HepG2 (cell line): ENCODE results near the gene LRSAM1. TPM values are rescaled to one million over a fixed set of nuclear protein-coding genes. Genes with fewer than 3 reads are reported as not detected.

Source experiments
- ATAC-seq: fragments of 200-7000 bp; cut with Tn5 transposase; 3 replicates; pipeline ENCODE4 v1.9.1; 2020; ENCODE audit warnings: mild to moderate bottlenecking, moderate library complexity
- BruUV-seq: library from RNA; stranded (reverse); fragments of 400-500 nt; replicated peaks from 2 replicates; lab custom pipeline; 2021; lab: Mats Ljungman, UMichigan
- CTCF ChIA-PET: fragments of 300-600 bp; formaldehyde crosslinking; extraction: SDS; loops from one replicate; lab custom pipeline; 2021; ENCODE audit warnings: low total read pairs, inconsistent platforms, low intra/inter-chr PET ratio; lab: Yijun Ruan, JAX
- POLR2A ChIA-PET: fragments of 350-600 bp; sonication (Branson Sonifier 250); formaldehyde crosslinking; loops from one replicate; lab custom pipeline; 2020; ENCODE audit warnings: antibody characterized with exemption, inconsistent platforms; lab: Yijun Ruan, JAX
- DNase-seq: peaks from one replicate; pipeline ENCODE4 v3.0.0-alpha.2; 2015; ENCODE audit warnings: low spot score
- FAIRE-seq: peaks from 3 replicates; lab custom pipeline; 2011; peaks lifted over from hg19 to GRCh38; lab: Jason Lieb, UNC
- H2AFZ ChIP-seq: one replicate; pipeline ENCODE4 v1.6.1; 2011; ENCODE audit warnings: low read length, inconsistent platforms
- H3K27ac ChIP-seq: fragments of 300-600 bp; 3 replicates; pipeline ENCODE4 v1.8.0; 2011; ENCODE audit warnings: mixed run types, mild to moderate bottlenecking, mixed read lengths, low read length, inconsistent platforms; ENCODE audit not compliant: insufficient read depth; ENCODE audit errors: extremely low read length
- H3K27me3 ChIP-seq, 2 experiments: fragments of 200-600 bp in 1 of 2; 2 replicates in 1 of 2; 3 replicates in 1 of 2; pipeline versions ENCODE4 v1.6.0 to v1.8.0; 2011; ENCODE audit warnings: low read length in 2 of 2, mild to moderate bottlenecking in 2 of 2, moderate library complexity in 2 of 2, inconsistent platforms in 1 of 2; ENCODE audit not compliant: insufficient read depth in 2 of 2, control insufficient read depth in 1 of 2
- H3K36me3 ChIP-seq, 2 experiments: fragments of 200-600 bp in 1 of 2; replicated peaks in 1 of 2; 2 replicates in 1 of 2; 3 replicates in 1 of 2; pipeline versions ENCODE4 v1.5.1 to v1.8.0; 2011; ENCODE audit warnings: low read length in 2 of 2, inconsistent platforms in 1 of 2; ENCODE audit not compliant: insufficient read depth in 2 of 2, control insufficient read depth in 1 of 2
- H3K4me1 ChIP-seq: 2 replicates; pipeline ENCODE4 v1.5.1; 2012; ENCODE audit warnings: low read length, inconsistent platforms; ENCODE audit not compliant: insufficient read depth
- H3K4me2 ChIP-seq: 2 replicates; pipeline ENCODE4 v1.6.0; 2011; ENCODE audit warnings: low read depth, low read length, inconsistent platforms
- H3K4me3 ChIP-seq, 3 experiments: fragments of 200-600 bp in 1 of 3; sonication (generic), shearing (Covaris generic) in 1 of 3; replicated peaks in 1 of 3; 2 replicates each; pipeline ENCODE4 v1.5.1; 2011 to 2016; ENCODE audit warnings: low read length in 3 of 3, inconsistent platforms in 2 of 3, low read depth in 2 of 3, mild to moderate bottlenecking in 2 of 3, control low read depth in 1 of 3, mixed read lengths in 1 of 3; ENCODE audit not compliant: insufficient read depth in 1 of 3
- H3K79me2 ChIP-seq: one replicate; pipeline ENCODE4 v1.6.1; 2011; ENCODE audit warnings: low read length, inconsistent platforms; ENCODE audit not compliant: insufficient read depth
- H3K9ac ChIP-seq: 2 replicates; pipeline ENCODE4 v1.6.0; 2011; ENCODE audit warnings: mild to moderate bottlenecking, low read depth, low read length, inconsistent platforms; ENCODE audit not compliant: insufficient read depth
- H3K9me3 ChIP-seq: 2 replicates; pipeline ENCODE4 v1.5.1; 2012; ENCODE audit warnings: mild to moderate bottlenecking, low read length
- H4K20me1 ChIP-seq: 2 replicates; pipeline ENCODE4 v1.6.0; 2011; ENCODE audit warnings: inconsistent platforms, mild to moderate bottlenecking, low read length, moderate library complexity; ENCODE audit not compliant: insufficient read depth
- AGO2 ChIP-seq: fragments of 200-400 bp; formaldehyde crosslinking; optimal IDR thresholded peaks from 2 replicates; pipeline ENCODE3; 2017; ENCODE audit warnings: mild to moderate bottlenecking, low read depth, low read length, moderate library complexity
- CBX2 ChIP-seq, 2 experiments: fragments of 200-600 bp in 1 of 2; sonication (generic); formaldehyde crosslinking in 1 of 2; IDR thresholded peaks; 2 replicates each; pipeline versions ENCODE4 v1.7.0 to v1.8.1; 2018 to 2022; ENCODE audit warnings: low read depth in 2 of 2, low read length in 1 of 2, mild to moderate bottlenecking in 1 of 2, missing genetic modification reagents in 1 of 2
- CENPT ChIP-seq: sonication (generic); formaldehyde crosslinking; IDR thresholded peaks from 2 replicates; pipeline ENCODE4 v1.8.0; 2022; ENCODE audit warnings: low read depth, mild to moderate bottlenecking, moderate library complexity, missing genetic modification reagents
- KAT2B ChIP-seq: fragments of 150-350 bp; IDR thresholded peaks from 2 replicates; pipeline ENCODE4 v1.6.1; 2014; ENCODE audit warnings: low read depth, low read length, borderline replicate concordance
- MIER2 ChIP-seq: IDR thresholded peaks from 2 replicates; pipeline ENCODE4 v1.6.1; 2016; ENCODE audit warnings: missing biosample characterization, missing genetic modification reagents
- PLRG1 ChIP-seq: fragments of 450-650 bp; conservative IDR thresholded peaks from 2 replicates; pipeline ENCODE4 v1.6.1; 2016
- RBFOX2 ChIP-seq: fragments of 200-400 bp; formaldehyde crosslinking; IDR thresholded peaks from 2 replicates; pipeline ENCODE4 v1.6.1; 2017; ENCODE audit warnings: low read depth, mild to moderate bottlenecking, low read length
- SETDB1 ChIP-seq: sonication (generic); formaldehyde crosslinking; IDR thresholded peaks from 2 replicates; pipeline ENCODE4 v1.5.1; 2020; ENCODE audit warnings: missing genetic modification reagents, mild to moderate bottlenecking, borderline replicate concordance
- SMARCE1 ChIP-seq: fragments of 450-650 bp; IDR thresholded peaks from 2 replicates; pipeline ENCODE4 v1.6.1; 2017; ENCODE audit warnings: borderline replicate concordance
- SP140L ChIP-seq: sonication (generic); formaldehyde crosslinking; IDR thresholded peaks from 2 replicates; pipeline ENCODE4 v1.4.0; 2020; ENCODE audit warnings: missing genetic modification reagents, borderline replicate concordance
- WGBS: methylation state at CpG from one replicate; pipeline ENCODE4 v1.1.6; 2017; ENCODE audit warnings: low lambda C conversion rate; 5-methylcytosine and 5-hydroxymethylcytosine counted together
- in situ Hi-C: cut with HindIII; loops from 2 replicates; pipeline ENCODE4 v1.10.0; 2017; ENCODE audit warnings: low pct_unique_long_range_greater_than_20kb; ENCODE audit not compliant: extremely low pct_ligation_motif_present
- intact Hi-C: fragments of 100-400 bp; cut with micrococcal nuclease; formaldehyde crosslinking; loops from one replicate; pipeline ENCODE4 v1.10.0; 2022; ENCODE audit not compliant: unreplicated experiment
- polyA plus RNA-seq, 8 experiments: library from polyadenylated mRNA; depleted of rRNA in 3 of 8; stranded (reverse) in 7 of 8; unstranded in 1 of 8; fragments of >200 nt; fragmentation: Illumina TruSeq in 4 of 8; extraction: Trizol in 4 of 8; gene quantifications; 2 replicates each; pipeline versions ENCODE4 v1.2.1 to v1.2.3, GENCODE V29; 2011 to 2016; ENCODE audit warnings: low read depth in 4 of 8, missing spikeins in 1 of 8, mixed read lengths in 1 of 8; ENCODE audit not compliant: insufficient read depth in 1 of 8
- total RNA-seq, 5 experiments: library from RNA; depleted of rRNA; stranded (reverse); fragments of >200 nt; fragmentation: Illumina TruSeq; extraction: Trizol; gene quantifications; 2 replicates each; pipeline ENCODE4 v1.2.3, GENCODE V29; 2016; ENCODE audit warnings: low read depth in 1 of 5
- TF ChIP-seq, protein P1 (sequence below): sonication (generic); formaldehyde crosslinking; IDR thresholded peaks from 2 replicates; pipeline ENCODE4 v1.4.0; 2020; ENCODE audit warnings: missing genetic modification reagents

Gene LRSAM1
- total and polyA plus RNA-seq, 2 of the 13 experiments (the other 11 are each of a cell fraction or from before 2014, with no cell fraction given) = 8.7 to 10.2 TPM

DNA sequence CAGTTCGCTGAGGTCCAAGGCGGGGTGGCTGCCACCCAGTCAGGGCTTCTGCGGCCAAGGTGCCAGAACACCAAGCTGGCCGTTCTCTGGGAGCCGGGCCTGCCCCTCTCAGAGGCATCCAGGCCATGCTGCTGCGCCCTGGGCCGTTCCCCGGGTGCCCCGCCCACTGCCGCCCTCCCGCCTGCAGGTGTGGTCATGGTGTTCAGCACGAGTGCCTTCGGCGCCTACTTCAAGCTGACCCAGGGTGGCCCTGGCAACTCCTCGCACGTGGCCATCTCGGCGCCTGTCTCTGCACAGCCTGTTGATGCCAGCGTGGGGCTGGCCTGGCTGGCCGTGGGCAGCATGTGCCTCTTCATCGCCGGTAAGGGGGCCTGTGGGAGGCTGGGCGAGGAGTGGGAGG, 46.7 kb upstream of the LRSAM1 start:
- Histone ChIP-seq H3K4me2 (no peak overlapping the region), H3K9ac (no peak overlapping the region), H3K9me3 (no peaks in the 10 kb centered on the region), H3K27ac (no peak overlapping the region), H3K36me3 (peaks cover 26 to 57% of the 10 kb centered on the region in 2 experiments; a peak in 4 of 5 replicates), H3K27me3 (no peaks in the 10 kb centered on the region), H4K20me1 (no peaks in the 10 kb centered on the region), H3K4me3 (no peak overlapping the region), H2AFZ (no peak overlapping the region), H3K79me2 (peaks cover 9% of the 10 kb centered on the region), H3K4me1 (peaks cover 12% of the 10 kb centered on the region)
- in situ Hi-C loops (no loop called here), intact Hi-C loops (no loop called here)
- no peak for TF ChIP-seq PLRG1
- peak; percentile 30 for TF ChIP-seq AGO2
- peak; percentile 78 for TF ChIP-seq RBFOX2
- no peak for TF ChIP-seq CBX2 (IDR thresholded peaks at IDR 0.05; ENCODE audit: low read depth, low read length)
- TF ChIP-seq CBX2 (CRISPR knock-in tag; IDR thresholded peaks at IDR 0.05; ENCODE audit: low read depth) = no peak
- TF ChIP-seq KAT2B = no peak
- TF ChIP-seq CENPT = no peak
- no peak for TF ChIP-seq SP140L
- no peak for TF ChIP-seq SMARCE1
- TF ChIP-seq MIER2 (CRISPR knock-in tag) = no peak
- TF ChIP-seq SETDB1 (CRISPR knock-in tag) = no peak
- TF ChIP-seq, protein P1, sequence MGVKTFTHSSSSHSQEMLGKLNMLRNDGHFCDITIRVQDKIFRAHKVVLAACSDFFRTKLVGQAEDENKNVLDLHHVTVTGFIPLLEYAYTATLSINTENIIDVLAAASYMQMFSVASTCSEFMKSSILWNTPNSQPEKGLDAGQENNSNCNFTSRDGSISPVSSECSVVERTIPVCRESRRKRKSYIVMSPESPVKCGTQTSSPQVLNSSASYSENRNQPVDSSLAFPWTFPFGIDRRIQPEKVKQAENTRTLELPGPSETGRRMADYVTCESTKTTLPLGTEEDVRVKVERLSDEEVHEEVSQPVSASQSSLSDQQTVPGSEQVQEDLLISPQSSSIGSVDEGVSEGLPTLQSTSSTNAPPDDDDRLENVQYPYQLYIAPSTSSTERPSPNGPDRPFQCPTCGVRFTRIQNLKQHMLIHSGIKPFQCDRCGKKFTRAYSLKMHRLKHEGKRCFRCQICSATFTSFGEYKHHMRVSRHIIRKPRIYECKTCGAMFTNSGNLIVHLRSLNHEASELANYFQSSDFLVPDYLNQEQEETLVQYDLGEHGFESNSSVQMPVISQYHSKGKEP (CRISPR knock-in tag) = no peak
- CTCF ChIA-PET = no interaction called here
- BruUV-seq = no TSS peak
- FAIRE-seq (no peak), ATAC-seq (no peak), DNase-seq (no peak)
- POLR2A ChIA-PET = interaction anchor here (1.0 kb wide), 1 partner anchor 8 kb away, joined by 7 read pairs; the partner anchor contains the start of gene SLC2A8
- 95% methylated on average over 4 of the region's 23 CpGs for WGBS
